Measurements from ENCODE around the gene HSD17B2.

DNA sequence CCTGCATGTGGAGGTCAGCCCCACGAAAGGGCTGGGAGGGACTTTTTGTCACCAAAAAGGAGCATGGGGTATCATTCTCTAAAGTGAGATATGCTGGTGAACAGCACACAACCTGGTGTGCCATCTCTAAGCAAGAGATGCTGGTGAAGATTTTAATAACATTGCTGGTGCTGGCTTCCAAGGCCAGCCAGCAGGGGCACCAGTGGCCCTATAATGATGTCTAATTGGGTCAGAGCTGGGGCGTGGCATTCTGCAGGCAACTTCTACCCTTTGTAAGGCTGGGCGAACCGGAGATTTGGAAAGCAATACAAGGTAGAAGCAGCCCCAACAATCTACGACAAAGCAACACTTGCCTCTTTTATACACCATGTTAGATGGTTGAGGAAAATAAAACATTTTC, 40.6 kb upstream of the HSD17B2 start:
- TF ChIP-seq, protein P1, sequence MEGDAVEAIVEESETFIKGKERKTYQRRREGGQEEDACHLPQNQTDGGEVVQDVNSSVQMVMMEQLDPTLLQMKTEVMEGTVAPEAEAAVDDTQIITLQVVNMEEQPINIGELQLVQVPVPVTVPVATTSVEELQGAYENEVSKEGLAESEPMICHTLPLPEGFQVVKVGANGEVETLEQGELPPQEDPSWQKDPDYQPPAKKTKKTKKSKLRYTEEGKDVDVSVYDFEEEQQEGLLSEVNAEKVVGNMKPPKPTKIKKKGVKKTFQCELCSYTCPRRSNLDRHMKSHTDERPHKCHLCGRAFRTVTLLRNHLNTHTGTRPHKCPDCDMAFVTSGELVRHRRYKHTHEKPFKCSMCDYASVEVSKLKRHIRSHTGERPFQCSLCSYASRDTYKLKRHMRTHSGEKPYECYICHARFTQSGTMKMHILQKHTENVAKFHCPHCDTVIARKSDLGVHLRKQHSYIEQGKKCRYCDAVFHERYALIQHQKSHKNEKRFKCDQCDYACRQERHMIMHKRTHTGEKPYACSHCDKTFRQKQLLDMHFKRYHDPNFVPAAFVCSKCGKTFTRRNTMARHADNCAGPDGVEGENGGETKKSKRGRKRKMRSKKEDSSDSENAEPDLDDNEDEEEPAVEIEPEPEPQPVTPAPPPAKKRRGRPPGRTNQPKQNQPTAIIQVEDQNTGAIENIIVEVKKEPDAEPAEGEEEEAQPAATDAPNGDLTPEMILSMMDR (IDR thresholded peaks at IDR 0.05), result no peak
- no peak for TF ChIP-seq POLR2A (IDR thresholded peaks at IDR 0.05; ENCODE audit: low read depth)
- TF ChIP-seq EP300 (IDR thresholded peaks at IDR 0.05), result no peak

Measured in esophagus muscularis mucosa (tissue), 4 donors.